T-helper 22 cell (primary cell): ENCODE measurements around the gene FAR2.
A peak's percentile ranks its signal among the peaks of the same experiment; 100 is the strongest.
"Not testable (repeated sequence)": the region's sequence is repeated elsewhere in the genome, so short reads cannot be mapped to it uniquely, and the experiment has no call there.

Experiments
- DNase-seq: peaks from one replicate; pipeline ENCODE4 v3.0.0-alpha.2; 2020; ENCODE audit warnings: low read depth

The FAR2 gene

DNA sequence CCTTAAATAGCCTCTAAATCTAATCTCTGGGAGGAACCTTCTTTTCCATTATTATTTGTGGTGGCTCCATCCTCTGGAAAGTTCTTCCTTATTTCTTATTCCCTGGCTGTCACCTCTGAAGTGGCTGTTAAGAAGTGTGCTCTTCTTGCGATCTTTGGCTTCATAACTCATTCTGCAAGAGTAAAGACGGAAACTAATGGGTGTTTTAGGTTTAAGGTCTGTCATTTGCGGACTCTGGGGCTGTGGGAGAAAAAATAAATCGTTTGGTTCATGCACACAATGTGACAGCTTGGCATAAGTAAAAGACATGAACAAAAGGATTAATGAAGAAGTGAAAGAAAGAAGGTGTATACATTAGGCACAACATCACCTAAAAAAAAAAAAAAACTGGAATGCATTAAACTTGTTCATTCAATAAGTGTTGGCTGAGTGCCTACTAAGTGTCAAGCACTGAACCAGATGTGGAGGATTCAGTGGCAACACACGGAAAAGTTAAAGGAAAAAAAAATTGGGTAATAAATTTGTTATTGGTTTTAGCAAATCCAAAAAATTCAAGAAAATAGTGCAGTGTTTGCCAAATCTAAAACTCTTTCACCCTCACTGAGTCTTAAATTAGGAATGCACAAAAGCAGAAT lies 132.4 kb downstream of the FAR2 start:
- DNase-seq, result no peak

DNA sequence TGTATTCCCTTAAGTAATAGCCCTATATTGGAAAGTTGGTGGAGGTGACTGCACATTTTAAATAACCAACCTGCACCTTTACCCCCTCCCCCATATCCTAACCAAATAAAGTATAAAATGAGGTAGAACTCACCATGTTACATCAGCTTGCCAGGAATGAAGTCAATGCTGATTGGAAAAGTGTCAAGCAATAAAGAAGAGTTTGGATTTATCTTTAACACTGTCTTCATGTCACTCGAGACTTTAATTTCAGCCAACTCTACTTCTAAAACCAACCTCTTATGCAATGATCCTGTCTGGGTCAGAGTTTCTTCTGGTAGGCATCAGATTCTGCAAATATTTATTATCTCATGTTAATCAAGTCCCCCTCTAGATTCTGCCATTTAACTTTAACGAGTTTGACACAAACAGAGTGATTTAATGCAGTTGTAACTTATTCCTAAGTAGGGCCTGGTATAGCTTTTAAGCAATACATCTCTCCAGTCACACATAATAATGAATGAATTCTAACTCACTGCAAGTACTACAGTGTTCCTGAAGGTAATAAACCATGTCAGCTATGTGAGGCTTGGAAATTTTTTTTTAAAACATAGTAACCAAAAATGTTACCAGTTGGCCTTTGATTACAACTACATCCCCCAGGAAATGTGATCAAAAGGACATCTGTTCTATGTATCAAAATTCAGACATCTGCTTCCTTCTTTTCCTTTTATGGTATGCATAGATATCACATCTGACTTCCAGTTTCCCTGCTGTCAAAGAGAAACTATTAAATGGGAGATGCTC lies 133.1 kb downstream of the FAR2 start:
- no peak for DNase-seq

DNA sequence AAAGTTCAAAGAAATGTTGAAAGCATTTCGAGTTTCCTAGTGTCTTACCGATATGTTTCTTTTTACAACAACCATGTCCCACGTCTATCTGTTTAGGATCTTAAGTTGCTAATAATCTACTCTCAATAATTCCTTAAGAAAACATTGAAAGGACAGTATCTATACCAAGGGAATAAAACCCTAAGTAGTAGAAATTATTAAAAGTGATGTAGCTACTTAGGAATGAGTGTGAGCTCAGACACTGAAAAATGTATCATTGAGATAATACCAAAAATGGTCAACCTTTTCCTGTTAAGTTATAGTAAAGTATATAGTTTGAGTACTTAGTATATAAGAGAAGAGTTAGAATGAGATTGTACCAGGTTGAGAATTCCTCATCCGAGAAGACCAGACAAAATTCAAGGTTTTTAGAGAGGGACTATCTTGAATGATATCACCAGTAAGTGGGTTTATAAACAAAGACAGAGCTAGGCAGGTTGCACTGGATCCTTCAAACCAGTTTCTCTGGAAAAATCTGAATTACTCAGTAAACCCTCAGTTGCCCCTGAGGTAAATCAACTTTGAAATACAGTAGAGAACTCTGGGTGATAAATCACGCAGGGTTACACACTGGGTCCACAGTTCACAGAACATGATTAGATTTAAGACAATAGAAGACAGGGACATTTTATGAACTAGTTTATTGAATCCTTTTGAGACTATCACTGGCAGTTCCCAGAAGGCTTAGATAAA lies 135.1 kb downstream of the FAR2 start:
- DNase-seq, result no peak

DNA sequence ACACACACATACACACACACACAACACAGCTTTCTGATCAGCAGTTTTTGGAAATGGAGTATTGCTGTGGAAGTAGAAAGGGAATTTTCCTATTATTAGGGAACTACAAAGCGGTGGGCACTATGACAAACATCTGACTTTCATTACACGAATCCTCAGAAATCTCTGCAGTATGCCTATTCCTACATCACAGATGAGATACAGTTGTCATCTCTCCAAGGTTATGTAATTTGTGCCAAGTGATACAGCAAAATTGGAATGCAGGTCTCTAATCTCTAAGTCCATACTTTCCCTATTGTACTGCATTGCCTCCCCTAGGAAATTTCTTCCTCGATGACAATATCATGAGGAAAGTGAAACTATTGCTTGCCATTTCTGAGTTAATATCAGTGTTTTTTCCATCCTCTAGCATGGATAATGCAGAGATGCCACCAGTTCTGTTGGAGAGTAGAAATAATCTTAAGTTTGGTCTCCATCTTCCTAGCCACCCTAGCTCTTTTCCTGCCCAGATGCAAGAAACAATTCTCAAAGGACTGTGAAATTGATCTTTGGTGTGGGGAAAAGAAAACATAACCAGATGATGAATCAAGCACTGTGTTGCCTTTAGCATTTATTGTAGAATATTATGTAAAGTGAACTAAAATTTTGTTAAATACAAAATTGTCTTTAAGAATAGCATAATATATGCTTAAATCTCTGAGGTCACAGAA lies 137.2 kb downstream of the FAR2 start:
- no peak for DNase-seq

DNA sequence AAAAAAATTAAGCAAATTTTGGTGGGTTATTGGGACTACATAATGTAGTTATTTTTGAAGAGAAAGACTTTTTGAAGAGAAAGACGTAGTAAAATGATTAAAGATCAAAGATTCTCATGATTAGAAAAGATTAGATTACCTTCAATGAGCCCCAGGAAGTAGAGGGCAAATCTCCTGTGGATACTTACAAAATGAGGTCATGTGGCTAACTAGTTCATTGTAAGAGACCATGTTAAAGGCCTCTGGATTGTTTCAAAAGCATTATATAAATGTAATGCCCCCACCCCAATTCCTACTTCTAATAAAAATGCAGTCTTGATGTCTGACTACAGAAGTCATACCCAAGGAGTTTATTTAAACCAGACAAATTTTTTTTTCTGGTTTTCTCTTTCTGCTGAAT lies 138.5 kb downstream of the FAR2 start:
- no peak for DNase-seq

DNA sequence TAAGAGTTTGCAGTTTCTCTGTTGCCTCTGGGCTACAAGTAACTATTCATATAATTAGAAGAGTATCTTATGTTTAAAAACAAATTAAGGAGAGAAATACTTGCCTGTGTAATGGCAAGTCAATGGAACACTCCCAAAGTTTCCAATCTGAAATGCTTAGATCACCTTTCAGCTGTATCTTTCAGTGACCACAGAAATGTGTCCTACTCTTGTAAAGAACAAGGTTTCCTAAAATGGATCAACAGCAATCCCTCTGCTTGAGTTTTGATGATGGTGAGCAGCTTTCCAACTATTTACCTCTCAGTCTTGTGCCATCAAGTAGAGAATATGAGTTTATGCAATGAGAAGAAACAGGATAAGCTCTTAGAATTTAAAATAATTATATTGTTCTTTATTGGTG lies 139.0 kb downstream of the FAR2 start:
- no peak for DNase-seq

DNA sequence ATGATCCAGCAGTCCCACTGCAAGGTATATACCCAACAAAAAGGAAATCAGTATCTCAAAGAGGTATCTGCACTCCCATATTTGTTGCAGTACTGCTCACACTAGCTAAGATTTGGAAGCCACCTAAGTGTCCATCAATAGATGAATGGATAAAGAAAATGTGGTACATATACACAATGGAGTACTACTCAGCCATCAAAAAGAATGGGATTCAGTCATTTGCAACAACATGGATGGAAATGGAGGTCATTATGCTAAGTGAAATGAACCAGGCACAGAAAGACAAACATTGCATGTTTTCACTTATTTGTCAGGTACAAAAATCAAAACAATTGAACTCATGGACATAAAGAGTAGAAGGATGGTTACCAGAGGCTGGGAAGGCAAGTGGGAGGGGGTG lies 141.4 kb downstream of the FAR2 start:
- not testable (repeated sequence) for DNase-seq

DNA sequence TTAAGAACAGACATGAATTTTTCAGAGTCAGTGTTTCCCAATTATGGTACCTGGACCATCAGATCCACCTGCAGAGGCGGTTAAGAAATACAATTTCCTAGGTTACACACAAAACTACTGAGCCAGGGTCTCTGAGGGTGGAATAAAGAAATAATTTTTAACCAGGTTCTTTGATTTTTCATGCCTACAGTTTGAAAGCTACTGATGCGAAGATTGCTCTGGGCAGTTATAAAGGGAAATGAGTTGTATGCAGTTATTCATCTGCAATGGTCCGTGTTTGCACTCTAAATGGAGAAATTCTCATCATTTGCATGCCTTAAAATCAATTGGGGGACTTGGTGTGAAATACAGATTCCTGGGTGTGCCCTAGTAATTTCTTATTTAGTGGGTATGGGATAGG lies 142.1 kb downstream of the FAR2 start:
- no peak for DNase-seq

DNA sequence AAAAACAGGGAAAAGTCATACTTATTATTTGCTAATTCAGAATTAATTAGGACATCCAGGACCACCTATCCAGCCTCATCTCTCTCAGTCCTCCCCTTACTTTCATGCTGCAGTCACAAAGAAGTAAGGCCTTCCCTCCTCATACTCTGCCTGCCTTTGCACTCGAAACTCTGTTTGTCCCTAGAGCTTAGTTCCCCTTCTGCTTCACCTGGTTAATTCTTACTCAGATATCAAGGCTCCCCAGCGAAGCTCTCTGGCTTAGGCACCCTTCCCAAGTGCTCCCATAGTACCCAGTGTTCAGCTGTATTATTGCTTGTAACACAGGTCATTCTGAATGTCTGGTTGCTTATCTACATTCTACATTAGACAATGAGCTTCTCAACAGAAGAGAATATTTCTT lies 150.6 kb downstream of the FAR2 start:
- no peak for DNase-seq

DNA sequence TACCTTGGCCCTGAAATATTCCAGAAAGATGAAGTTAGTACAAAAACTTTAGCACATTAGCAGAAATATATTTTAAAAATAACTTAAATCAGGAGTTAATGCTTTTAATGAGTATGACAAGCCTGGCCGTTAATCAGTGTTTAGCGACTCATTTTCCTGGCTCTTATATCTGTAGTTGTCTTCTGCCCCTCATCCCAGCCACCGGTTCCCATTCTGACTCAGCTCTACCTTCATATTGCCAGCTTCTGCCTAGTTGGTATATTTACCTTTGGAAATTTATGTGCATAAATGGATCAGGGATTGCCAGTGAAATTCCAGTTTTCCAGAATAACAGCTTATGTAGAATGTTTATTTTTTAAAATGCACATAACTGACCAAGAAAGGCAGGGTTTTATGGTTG lies 152.0 kb downstream of the FAR2 start:
- no peak for DNase-seq

DNA sequence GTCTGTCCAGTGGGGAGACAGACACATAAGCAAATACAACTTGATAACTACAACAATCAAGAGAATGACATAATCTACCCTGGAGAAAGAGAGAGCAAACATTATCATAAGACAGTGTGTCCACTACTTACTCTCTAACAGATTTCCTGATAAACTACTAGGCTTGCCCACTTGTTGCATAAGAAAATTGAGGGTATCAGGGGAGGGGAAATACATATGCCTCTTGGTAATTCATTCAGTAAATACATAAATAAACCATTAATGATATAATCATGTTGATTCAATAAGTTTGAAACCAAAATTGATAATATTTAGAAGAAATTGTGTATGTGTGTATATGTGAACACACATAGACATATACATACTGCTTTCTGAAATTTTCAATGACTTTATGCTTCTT lies 155.3 kb downstream of the FAR2 start:
- DNase-seq, result no peak

DNA sequence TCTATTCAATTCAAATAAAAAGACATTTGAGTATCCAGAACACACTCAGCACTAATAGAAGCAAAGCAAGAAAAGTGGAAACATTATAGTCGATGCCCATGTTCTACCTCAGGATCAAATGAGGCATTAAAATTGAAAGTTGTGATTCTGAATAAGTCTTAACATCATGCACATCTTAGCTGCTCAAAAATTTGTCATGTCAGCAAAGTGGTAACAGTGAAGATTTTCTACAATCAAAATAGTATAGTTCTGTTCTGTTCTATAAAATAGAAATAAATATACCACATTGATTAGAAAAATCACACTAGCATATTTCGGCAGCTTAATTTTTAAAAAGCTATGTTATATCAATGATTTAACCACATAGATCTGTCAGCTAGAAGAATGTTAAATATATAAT lies 157.2 kb downstream of the FAR2 start:
- no peak for DNase-seq

DNA sequence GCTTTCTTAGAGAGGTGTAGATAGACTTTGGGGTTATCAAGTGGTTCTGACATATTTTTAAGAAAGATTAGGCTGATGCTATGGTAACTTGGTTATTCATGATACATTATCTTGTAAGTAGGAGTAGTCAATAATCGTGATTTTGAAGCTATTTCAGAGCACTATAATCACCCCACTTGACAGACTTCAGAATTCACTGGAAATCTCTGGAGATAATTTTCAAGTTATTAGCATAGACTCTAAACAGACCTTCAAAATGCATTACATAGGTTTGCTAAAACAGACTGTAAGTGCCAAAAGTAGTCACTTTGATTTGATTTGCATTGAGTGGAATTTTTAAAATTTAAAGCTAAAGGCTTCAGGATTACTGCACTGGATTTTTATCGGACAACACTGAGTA lies 157.6 kb downstream of the FAR2 start:
- no peak for DNase-seq

DNA sequence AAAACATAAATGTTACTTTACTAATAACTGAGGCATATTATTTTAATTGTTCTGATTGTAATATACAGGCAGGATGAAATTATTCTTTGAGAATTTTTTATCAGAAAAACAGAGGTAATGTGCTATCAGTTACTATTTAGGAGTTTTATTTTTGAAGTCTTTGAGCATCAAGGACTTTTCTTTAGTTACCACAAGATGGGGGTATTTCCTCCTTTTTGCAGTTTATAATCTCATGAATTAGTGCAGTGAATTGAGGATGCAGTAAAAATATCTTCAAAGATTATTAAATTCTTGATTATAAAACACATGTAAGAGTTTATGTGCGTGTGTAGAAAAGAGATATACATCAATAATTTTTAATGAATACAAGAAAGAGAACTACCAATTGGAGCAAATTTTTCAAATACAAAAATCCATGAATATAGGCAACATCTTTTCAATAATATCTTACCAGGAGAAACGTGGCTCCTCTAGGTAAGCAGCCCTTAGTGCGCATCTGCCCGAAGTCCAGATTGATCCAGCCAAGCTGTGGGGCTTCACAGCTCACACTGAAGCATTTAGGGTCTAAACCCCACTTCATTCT lies 160.3 kb downstream of the FAR2 start:
- DNase-seq, result no peak

DNA sequence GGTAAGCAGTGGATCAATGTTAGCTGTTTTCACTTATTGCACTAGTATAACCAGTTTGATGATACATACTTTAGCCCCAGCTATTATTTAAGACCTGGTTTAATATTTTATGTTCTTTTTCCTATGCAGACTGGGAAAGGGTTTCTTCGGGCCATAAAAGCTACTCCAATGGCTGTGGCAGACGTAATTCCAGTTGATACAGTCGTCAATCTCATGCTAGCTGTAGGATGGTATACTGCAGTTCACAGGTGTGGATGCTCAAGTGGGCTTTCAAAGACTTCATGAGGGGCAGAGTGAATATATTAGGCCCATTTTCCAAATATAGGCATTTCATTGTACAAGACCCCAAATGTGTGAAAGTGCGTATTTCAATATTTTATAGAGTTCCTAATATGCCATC lies 161.8 kb downstream of the FAR2 start:
- no peak for DNase-seq

DNA sequence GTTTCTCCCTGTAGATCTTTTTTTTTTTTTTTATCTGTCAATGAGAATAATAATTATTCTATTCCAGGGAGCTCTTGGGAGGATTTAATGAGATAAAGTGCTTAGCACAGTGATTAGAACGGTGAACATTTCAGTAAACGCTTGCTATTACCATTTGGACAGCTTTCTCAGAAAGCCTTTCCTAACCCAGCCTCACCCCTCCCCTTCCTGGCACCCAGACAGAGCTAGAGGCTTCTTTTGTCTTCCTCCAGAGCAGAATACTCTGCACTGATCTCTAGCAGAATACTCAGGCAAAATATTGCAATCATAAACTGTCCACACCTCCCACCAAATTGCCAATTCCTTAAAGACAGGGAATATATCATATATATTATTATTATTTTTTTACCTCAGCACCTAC lies 165.3 kb downstream of the FAR2 start:
- no peak for DNase-seq

DNA sequence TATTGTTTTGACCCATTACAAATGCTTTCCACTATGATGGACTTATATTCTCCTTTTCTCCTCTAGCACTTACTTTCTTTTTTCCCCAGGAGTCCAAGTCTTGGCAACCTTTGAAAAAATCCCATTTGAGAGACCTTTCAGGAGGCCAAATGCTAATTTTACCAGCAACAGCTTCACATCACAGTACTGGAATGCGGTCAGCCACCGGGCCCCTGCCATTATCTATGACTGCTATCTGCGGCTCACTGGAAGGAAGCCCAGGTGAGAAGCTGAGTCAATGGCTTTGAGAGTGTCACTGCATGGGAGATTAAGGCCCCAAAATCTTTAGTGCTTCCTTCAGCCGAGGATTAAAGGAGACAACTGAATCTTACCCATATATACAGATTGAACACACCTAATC lies 167.7 kb downstream of the FAR2 start:
- DNase-seq, result no peak

DNA sequence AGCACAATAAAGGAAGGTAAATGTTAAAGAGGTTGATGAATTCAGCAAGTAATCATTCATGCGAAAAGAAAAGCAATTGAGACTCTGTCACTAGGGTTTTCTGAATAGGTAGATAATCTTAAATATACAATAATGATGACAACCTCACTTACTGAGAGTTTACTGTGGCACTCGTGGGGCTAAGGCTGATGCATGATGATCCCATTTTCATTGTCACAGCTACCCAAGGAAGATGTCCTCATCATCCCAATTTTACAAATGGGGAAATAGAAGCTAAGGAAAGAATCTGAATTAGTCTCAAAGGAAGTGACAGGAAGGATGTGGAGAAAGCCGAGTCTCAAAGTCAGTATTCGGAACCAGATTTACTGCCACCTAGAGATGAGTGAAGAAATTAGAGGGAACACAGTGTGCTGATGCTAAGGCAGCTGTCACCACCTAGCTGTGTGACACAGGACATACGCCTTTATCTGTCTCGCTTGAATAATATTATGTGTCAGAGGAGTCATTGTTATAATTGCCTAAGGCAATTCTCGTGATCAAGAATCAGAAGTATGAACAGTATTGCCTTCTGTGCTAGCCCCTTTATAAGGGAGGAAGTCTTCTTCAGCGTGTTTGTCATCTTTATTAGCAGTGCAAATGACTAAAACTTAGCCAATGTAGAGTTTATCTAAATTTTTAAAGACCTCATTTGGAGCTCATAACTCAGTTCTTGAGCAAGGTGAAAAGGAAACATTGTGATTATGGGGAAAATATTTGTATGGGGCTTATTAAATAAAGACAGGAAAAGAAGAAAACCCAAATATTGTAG lies 168.7 kb downstream of the FAR2 start:
- DNase-seq, result peak; percentile 14

DNA sequence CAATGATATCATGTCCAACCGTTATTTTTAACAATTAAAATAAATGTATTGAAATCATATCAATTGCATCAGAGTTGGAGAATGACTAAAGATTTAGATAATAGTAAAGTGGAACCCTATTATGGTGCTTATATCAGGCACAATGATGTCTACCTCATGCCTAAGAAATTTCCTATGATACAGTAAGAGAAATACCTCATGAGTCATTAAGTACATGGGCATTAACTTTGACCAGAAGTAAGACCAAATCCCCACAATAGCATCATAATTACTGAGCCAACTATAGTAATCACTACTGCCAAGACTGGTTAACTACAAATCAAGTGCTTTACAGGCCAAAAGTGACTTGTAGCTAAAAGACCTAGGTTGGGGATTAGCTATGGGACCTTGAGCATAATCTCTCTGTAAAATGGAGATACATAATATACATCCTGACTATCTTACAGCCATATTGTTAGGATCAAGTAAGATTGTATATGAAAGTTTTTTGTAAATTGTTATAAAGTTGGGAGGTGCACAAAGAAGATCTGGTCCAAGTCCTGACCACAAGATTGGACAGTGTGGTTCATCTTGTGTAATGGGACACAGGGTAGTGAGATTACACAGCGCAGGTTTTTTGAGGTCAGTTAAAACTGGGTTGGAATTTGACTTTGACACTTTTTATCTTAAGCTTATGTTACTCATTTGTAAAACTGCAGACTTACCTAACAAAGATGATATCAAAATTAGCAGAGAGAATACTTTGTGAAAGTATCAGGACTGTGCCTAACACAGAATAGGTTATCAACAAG lies 171.4 kb downstream of the FAR2 start:
- no peak for DNase-seq

DNA sequence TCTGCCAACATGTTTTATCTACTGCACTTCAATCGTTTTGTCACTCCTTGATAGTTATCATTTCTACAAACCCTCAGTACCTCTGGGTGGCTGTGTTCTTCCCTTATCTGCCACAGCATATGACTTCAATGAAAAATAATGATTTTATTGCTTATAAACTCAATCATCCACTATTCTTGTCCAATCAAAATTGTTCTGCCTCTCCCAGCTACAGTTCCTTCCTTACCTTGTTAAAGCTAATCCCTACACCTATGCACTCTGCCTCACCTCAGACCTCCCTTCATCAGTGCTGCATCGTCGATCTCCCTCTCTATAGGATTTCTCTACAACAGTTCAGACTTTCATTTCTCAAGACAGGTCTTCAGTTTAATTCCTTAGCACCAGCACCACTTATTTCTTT lies 173.1 kb downstream of the FAR2 start:
- DNase-seq, result no peak

DNA sequence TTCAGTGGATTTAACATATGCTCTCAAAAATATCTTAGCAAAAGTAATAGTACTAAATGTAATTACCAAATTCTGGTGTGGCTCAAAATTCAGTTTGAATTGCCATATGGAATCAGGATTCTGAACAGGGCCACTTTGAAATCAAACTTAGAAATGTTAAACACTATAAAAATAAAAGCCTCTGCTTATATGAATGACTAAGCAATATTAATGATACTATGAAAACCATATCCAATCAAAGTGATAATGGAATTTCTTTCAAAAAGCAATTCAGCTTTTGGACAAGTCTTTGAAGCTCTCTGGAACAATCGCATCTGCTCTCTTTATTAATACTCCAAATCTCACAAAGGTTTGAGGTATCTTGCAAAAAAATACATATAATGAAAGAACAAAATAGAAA lies 180.3 kb downstream of the FAR2 start:
- no peak for DNase-seq
